Fibroblast of mammary gland (primary cell): ENCODE measurements around the gene GUCA2B.

ENCODE experiments used
- DNase-seq: peaks from one replicate; pipeline ENCODE4 v3.0.0-alpha.2; 2010; ENCODE audit warnings: low read depth
- H3K4me3 ChIP-seq: 2 replicates; pipeline ENCODE4 v1.5.1; 2011; ENCODE audit warnings: low read depth, mild to moderate bottlenecking, low read length, moderate library complexity; ENCODE audit not compliant: control insufficient read depth
- TF ChIP-seq, protein P1 (sequence below): conservative IDR thresholded peaks from 2 replicates; pipeline ENCODE4 v1.5.1; 2011; ENCODE audit warnings: low read depth, low read length, inconsistent platforms; ENCODE audit not compliant: control insufficient read depth, insufficient read depth

GUCA2B gene

DNA sequence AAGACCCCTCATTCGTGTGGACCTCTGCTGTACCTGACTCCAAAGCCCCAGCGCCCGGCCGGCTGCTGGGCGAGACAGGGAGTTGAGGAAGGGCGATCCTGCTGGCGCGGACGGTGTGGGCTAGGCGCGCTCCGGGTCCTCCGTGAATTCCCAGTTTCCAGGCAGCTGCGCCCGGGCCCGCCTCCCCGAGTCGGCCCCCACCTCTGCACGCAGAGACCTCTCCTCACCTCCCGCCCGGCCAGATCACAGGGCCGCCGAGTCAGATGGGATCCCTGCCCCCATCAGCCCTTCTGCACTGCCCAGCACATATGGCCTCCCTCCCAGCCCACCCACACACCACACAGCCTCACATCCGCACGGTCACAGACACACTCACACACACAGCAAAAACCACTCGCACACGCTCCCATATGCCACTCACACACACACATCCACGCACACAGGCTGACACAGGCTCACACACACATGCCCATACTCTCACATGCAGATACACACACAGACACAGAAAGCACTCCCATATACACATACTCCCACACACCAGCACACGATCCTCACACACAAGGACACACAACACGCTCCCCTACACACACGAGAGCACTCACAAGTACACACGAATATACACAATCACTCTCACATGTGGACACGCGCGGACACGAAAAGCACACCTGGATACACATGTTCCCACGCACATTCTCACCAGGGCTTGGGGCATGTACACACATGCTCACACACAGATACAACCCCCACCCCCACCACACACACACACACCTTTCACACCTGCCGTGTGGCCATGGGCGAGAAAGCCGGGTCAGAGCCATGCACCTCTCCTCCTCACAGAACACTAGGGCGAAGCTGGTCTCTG is 7.2 kb upstream of the GUCA2B start:
- no peak overlapping the region for H3K4me3 ChIP-seq
- no peak for DNase-seq
- TF ChIP-seq, protein P1, sequence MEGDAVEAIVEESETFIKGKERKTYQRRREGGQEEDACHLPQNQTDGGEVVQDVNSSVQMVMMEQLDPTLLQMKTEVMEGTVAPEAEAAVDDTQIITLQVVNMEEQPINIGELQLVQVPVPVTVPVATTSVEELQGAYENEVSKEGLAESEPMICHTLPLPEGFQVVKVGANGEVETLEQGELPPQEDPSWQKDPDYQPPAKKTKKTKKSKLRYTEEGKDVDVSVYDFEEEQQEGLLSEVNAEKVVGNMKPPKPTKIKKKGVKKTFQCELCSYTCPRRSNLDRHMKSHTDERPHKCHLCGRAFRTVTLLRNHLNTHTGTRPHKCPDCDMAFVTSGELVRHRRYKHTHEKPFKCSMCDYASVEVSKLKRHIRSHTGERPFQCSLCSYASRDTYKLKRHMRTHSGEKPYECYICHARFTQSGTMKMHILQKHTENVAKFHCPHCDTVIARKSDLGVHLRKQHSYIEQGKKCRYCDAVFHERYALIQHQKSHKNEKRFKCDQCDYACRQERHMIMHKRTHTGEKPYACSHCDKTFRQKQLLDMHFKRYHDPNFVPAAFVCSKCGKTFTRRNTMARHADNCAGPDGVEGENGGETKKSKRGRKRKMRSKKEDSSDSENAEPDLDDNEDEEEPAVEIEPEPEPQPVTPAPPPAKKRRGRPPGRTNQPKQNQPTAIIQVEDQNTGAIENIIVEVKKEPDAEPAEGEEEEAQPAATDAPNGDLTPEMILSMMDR = no peak

DNA sequence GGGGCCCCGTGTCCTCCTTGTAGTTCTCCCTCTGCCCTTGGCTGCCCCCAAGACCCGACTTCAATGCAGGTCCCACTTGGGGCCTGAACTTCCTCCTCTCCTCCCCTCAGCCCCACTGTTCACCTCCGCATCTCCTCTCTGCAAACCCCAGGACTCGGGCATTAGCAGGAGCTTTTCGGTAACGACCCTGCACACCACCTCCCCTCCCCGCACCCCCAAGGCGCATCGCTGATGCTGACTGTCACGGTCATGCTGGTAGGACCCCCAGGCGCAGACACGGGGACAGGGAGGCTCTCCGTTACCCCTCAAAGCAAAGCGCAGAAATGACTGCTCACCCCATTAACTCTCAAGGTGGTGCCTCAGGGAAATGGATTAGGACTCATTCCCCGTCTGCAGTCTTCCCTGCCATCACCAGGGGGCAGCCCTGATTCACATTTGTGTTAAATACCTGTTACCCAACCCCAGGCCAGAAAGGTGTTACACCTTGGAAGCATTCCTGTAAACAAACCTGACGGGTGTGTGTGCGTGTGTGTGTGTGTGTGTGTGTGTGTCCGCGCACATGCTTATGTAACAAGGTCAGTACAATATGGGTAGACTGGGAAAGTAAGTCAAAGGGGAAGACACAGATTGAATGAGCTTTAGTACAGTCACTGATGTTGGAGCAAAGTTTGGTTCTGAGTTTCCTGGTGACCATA is 6.4 kb upstream of the GUCA2B start:
- no peak overlapping the region for H3K4me3 ChIP-seq
- peak; percentile 48 for DNase-seq
- TF ChIP-seq, protein P1 = peak; percentile 86

DNA sequence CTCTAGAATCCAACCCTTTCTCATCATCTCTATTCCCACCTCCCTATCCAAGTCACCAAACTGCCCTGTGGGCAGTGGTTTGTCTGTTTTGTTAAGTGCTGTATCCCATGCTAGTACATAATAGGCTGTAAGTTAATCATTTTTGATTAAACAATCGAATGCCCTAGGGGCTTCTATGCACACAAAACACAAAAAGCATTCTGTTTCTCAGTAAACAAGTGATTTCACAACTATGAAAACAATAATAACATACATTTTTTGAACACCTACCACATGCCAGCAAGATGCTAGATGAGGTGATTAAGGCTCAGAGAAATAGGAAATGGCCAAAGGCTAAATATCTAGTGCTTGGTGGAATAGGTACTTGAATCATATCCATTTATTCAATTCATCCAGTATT is 5.0 kb upstream of the GUCA2B start:
- DNase-seq = no peak
- TF ChIP-seq, protein P1 = no peak
- no peak overlapping the region for H3K4me3 ChIP-seq

DNA sequence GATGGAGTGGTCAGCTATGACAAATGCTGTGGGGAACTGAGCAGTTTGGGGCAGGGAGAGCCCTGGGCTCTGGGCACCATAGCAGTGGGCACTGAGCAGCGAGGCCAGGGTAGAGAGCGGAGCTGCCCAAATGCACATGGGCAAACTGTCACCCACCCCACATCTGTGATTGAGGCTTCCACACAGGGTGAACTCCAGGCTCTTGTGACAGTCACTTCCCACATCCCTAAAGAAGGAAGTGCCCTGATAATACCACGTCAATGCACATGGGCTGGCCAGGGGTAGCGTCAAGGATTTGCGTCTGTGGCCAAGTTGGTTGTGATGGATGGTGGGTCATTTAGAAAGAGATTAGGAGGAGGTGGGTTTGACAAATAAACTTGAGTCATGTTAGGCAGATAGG is 2.6 kb upstream of the GUCA2B start:
- TF ChIP-seq, protein P1 = no peak
- no peak for DNase-seq
- no peak overlapping the region for H3K4me3 ChIP-seq

DNA sequence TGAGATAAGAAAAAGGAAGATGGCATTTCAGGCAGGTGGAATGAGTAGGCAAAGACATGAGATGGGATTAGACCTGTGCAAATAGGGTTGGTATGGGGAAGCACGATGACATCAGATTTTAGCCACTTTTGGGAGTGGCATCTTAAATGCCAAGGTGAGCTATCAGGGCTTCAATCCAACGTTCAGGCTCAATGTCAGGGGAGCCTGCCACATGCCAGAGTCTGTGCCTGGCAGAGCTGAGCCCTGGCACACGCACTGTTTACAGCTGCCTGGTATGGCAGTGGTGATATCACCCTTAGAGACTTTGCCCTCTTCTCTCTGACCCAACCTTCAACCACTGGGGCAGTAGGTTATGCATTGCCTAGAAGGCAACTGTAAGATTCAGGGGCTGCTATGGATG is 1.1 kb upstream of the GUCA2B start:
- DNase-seq = no peak
- no peak overlapping the region for H3K4me3 ChIP-seq
- TF ChIP-seq, protein P1 = no peak

DNA sequence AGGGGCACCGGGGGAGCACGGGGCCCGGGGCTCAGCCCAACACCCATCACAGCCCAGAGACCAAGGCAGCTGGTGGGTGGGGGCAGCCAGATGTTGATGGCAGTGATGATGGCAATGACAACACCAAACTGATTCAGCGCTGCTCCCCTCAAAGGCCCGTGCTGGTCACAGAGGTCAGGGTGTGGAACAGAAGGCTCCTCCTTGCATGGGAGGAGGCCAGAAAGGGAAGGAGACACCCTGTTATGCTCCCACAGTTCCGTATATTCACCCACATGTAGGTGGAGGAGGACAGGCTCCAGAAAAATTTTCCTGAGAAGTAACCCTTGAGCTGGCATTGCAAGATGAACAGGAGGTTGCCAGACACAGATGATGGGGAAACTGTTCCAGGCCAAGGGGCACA is 414 bp downstream of the GUCA2B start:
- TF ChIP-seq, protein P1 = no peak

DNA sequence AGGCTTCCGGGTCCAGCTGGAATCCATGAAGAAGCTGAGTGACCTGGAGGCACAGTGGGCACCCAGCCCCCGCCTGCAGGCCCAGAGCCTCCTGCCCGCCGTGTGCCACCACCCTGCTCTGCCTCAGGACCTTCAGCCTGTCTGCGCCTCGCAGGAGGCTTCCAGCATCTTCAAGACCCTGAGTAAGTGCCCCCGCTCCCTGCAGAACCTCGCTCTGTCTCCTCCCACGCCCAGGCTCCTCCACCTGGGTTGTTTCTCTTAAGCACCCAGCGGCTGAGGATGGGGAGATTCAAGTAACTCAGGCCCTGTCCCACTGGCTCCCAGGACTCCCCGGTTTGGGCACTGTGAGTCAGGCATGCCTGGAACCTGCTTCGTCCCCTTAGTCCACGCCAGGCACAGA is 1.5 kb downstream of the GUCA2B start:
- TF ChIP-seq, protein P1 = no peak

More for the DNA sequence above, 414 bp downstream of the GUCA2B start:
- no peak for DNase-seq
- no peak overlapping the region for H3K4me3 ChIP-seq

More for the DNA sequence above, 1.5 kb downstream of the GUCA2B start:
- H3K4me3 ChIP-seq = no peak overlapping the region
- no peak for DNase-seq
